PC-3 (cell line): Measurements from ENCODE around the gene JCHAIN. TPM values are rescaled to one million over a fixed set of nuclear protein-coding genes. Genes with fewer than 3 reads are reported as not detected.

Source experiments
- ATAC-seq: fragments of 200-7000 bp; cut with Tn5 transposase; 2 replicates; pipeline ENCODE4 v1.9.1; 2020; ENCODE audit warnings: mild to moderate bottlenecking, moderate library complexity
- BruUV-seq: library from RNA; stranded (reverse); fragments of 400-500 nt; replicated peaks from 2 replicates; lab custom pipeline; 2021; lab: Mats Ljungman, UMichigan
- CTCF ChIA-PET: fragments of 300-600 bp; sonication (Branson Sonifier 250); formaldehyde crosslinking; loops from one replicate; lab custom pipeline; 2022; ENCODE audit warnings: antibody characterized with exemption; lab: Charles Lee
- POLR2A ChIA-PET: fragments of 300-600 bp; sonication (Branson Sonifier 250); formaldehyde crosslinking; loops from one replicate; lab custom pipeline; 2022; ENCODE audit warnings: antibody characterized with exemption; ENCODE audit not compliant: unreplicated experiment; lab: Charles Lee
- DNase-seq: peaks from one replicate; pipeline ENCODE4 v3.0.0-alpha.2; 2015
- H2AFZ ChIP-seq: fragments of 300-600 bp; sonication (generic); 2 replicates; pipeline ENCODE4 v1.6.0; 2016; ENCODE audit warnings: antibody characterized with exemption, low read length
- H3F3A ChIP-seq: fragments of 300-600 bp; sonication (generic); one replicate; pipeline ENCODE4 v1.6.0; 2017; ENCODE audit warnings: antibody characterized with exemption, low read length, control low read depth, mild to moderate bottlenecking; ENCODE audit not compliant: unreplicated experiment
- H3K27ac ChIP-seq: fragments of 300-600 bp; sonication (generic); 2 replicates; pipeline ENCODE4 v1.5.1; 2016; ENCODE audit warnings: mild to moderate bottlenecking, low read length
- H3K27me3 ChIP-seq: fragments of 300-600 bp; sonication (generic); 2 replicates; pipeline ENCODE4 v1.6.1; 2016; ENCODE audit warnings: low read length, mixed read lengths
- H3K36me3 ChIP-seq: fragments of 300-600 bp; sonication (generic); 2 replicates; pipeline ENCODE4 v1.6.1; 2016; ENCODE audit warnings: low read depth, mixed run types, low read length, mixed read lengths
- H3K4me1 ChIP-seq: fragments of 300-600 bp; sonication (generic); 2 replicates; pipeline ENCODE4 v1.5.1; 2016; ENCODE audit warnings: low read length; ENCODE audit not compliant: insufficient read depth
- H3K4me2 ChIP-seq: fragments of 300-600 bp; sonication (generic); 2 replicates; pipeline ENCODE4 v1.6.0; 2016; ENCODE audit warnings: low read length
- H3K4me3 ChIP-seq: fragments of 300-600 bp; sonication (generic); 2 replicates; pipeline ENCODE4 v1.5.1; 2016; ENCODE audit warnings: mild to moderate bottlenecking, low read length, mixed read lengths
- H3K79me2 ChIP-seq: fragments of 300-600 bp; sonication (generic); 2 replicates; pipeline ENCODE4 v1.6.1; 2017; ENCODE audit warnings: low read length, mixed read lengths
- H3K9ac ChIP-seq: fragments of 300-600 bp; sonication (generic); 2 replicates; pipeline ENCODE4 v1.6.0; 2016; ENCODE audit warnings: mild to moderate bottlenecking, low read length
- H3K9me2 ChIP-seq: fragments of 300-600 bp; sonication (generic); replicated peaks from 2 replicates; pipeline ENCODE4 v1.6.1; 2016; ENCODE audit warnings: mixed run types, low read length, mixed read lengths
- H3K9me3 ChIP-seq: fragments of 300-600 bp; sonication (generic); 2 replicates; pipeline ENCODE4 v1.6.1; 2016; ENCODE audit warnings: low read length, mixed read lengths
- H4K20me1 ChIP-seq: fragments of 300-600 bp; sonication (generic); 2 replicates; pipeline ENCODE4 v1.6.1; 2016; ENCODE audit warnings: low read length, mixed read lengths
- CTCF ChIP-seq: fragments of 300-600 bp; sonication (generic); conservative IDR thresholded peaks from 2 replicates; pipeline ENCODE4 v1.5.1; 2017; ENCODE audit warnings: antibody characterized with exemption, low read depth, mild to moderate bottlenecking, low read length
- EZH2 ChIP-seq: fragments of 300-600 bp; sonication (generic); IDR thresholded peaks from one replicate; pipeline ENCODE4 v1.6.1; 2017; ENCODE audit warnings: antibody characterized with exemption, mild to moderate bottlenecking, low read length; ENCODE audit not compliant: unreplicated experiment
- EZH2phosphoT487 ChIP-seq: fragments of 300-600 bp; sonication (generic); IDR thresholded peaks from 2 replicates; pipeline ENCODE4 v1.6.1; 2018; ENCODE audit warnings: mild to moderate bottlenecking, antibody characterized with exemption, low read length, borderline replicate concordance
- intact Hi-C: fragments of 100-400 bp; cut with micrococcal nuclease; formaldehyde crosslinking; loops from 2 replicates; pipeline ENCODE4 v1.9.0; 2023
- total RNA-seq: library from RNA; depleted of rRNA; stranded (reverse); fragments of >200 nt; gene quantifications from 2 replicates; pipeline ENCODE4 v1.2.3, GENCODE V29; 2014

JCHAIN gene
- total RNA-seq, 1 experiment from 2014 or later = not detected

GRCh38 chr4:70614184-70614555 lies 52.1 kb downstream of the JCHAIN start:
- ChIA-PET CTCF (no interaction called here), POLR2A (no interaction called here)
- Histone ChIP-seq H3K9ac (no peak overlapping the region), H3K27ac (no peak overlapping the region), H3K4me1 (no peaks in the 10 kb centered on the region; the same call in 1 of the 2 replicates), H3K9me2 (no peaks in the 10 kb centered on the region), H3K9me3 (no peaks in the 10 kb centered on the region), H3K4me2 (no peak overlapping the region), H3F3A (no peaks in the 10 kb centered on the region), H3K36me3 (no peaks in the 10 kb centered on the region), H4K20me1 (no peaks in the 10 kb centered on the region), H3K79me2 (no peaks in the 10 kb centered on the region), H3K27me3 (no peaks in the 10 kb centered on the region), H2AFZ (no peak overlapping the region), H3K4me3 (no peak overlapping the region)
- DNase-seq (no peak), ATAC-seq (no peak)
- BruUV-seq = no TSS peak
- intact Hi-C loops = no loop called here
- TF ChIP-seq EZH2 (no peak), EZH2phosphoT487 (no peak), CTCF (no peak)

- no peak for ATAC-seq
- no TSS peak for BruUV-seq
- intact Hi-C loops = no loop called here
- Histone ChIP-seq H2AFZ (no peak overlapping the region), H3K27me3 (no peaks in the 10 kb centered on the region), H3K4me2 (no peak overlapping the region), H3K79me2 (no peaks in the 10 kb centered on the region), H3K27ac (no peak overlapping the region), H3K9ac (no peak overlapping the region), H4K20me1 (no peaks in the 10 kb centered on the region), H3K9me3 (no peaks in the 10 kb centered on the region), H3F3A (no peaks in the 10 kb centered on the region), H3K4me1 (no peaks in the 10 kb centered on the region; the same call in 1 of the 2 replicates), H3K36me3 (no peaks in the 10 kb centered on the region), H3K9me2 (no peaks in the 10 kb centered on the region), H3K4me3 (no peak overlapping the region)
- ChIA-PET CTCF (no interaction called here), POLR2A (no interaction called here)
- no peak for TF ChIP-seq CTCF
- TF ChIP-seq EZH2 = no peak
- no peak for TF ChIP-seq EZH2phosphoT487
- no peak for DNase-seq
Observed at GRCh38 chr4:70613306-70614183, 52.8 kb downstream of the JCHAIN start.

- Histone ChIP-seq H3K27me3 (no peaks in the 10 kb centered on the region), H3K4me1 (no peaks in the 10 kb centered on the region), H3F3A (no peaks in the 10 kb centered on the region), H3K9me2 (no peaks in the 10 kb centered on the region), H3K27ac (no peak overlapping the region), H3K9ac (no peak overlapping the region), H3K9me3 (no peaks in the 10 kb centered on the region), H3K79me2 (no peaks in the 10 kb centered on the region), H2AFZ (no peak overlapping the region), H4K20me1 (no peaks in the 10 kb centered on the region), H3K36me3 (no peaks in the 10 kb centered on the region), H3K4me3 (no peak overlapping the region), H3K4me2 (no peak overlapping the region)
- intact Hi-C loops = no loop called here
- ATAC-seq = no peak
- ChIA-PET POLR2A (no interaction called here), CTCF (no interaction called here)
- DNase-seq = no peak
- TF ChIP-seq CTCF (no peak), EZH2 (no peak), EZH2phosphoT487 (no peak)
- BruUV-seq = no TSS peak
Observed at GRCh38 chr4:70608324-70608723, 58.0 kb downstream of the JCHAIN start.
